A673 (cell line): Measurements from ENCODE around the gene ZNF57.

Experiments used
- CTCF ChIP-seq: fragments of 300-800, 200-600 bp; sonication (generic); conservative IDR thresholded peaks from 2 replicates; pipeline ENCODE4 v1.5.1; 2017; ENCODE audit warnings: low read depth, mild to moderate bottlenecking, antibody characterized with exemption, low read length, moderate library complexity, mixed read lengths
- EZH2 ChIP-seq: fragments of 200-600 bp; sonication (generic); IDR thresholded peaks from 2 replicates; pipeline ENCODE4 v1.6.1; 2017; ENCODE audit warnings: borderline replicate concordance, low read depth, mild to moderate bottlenecking, mixed read lengths, antibody characterized with exemption, low read length; ENCODE audit not compliant: poor library complexity, severe bottlenecking

- TF ChIP-seq CTCF: peak; percentile 79
- no peak for TF ChIP-seq EZH2
These were observed 13.3 kb upstream of the ZNF57 start for GRCh38 chr19:2887391-2887914.
